Duodenal mucosa (tissue), 2 donors: Measurements from ENCODE around the gene FAM3B.

Experiments used
- H3K27ac ChIP-seq: one replicate; pipeline ENCODE4 v1.7.0; 2013; ENCODE audit warnings: low read depth, low read length
- H3K27me3 ChIP-seq, 2 donors: one replicate each; pipeline ENCODE4 v1.7.0; 2013; ENCODE audit warnings: low read length in 2 of 2, control low read depth in 1 of 2; ENCODE audit not compliant: insufficient read depth in 2 of 2, control insufficient read depth in 1 of 2
- H3K36me3 ChIP-seq, 2 donors: one replicate each; pipeline ENCODE4 v1.7.0; 2013; ENCODE audit warnings: low read length in 2 of 2, control low read depth in 1 of 2; ENCODE audit not compliant: insufficient read depth in 2 of 2, control insufficient read depth in 1 of 2
- H3K4me1 ChIP-seq, 2 donors: one replicate each; pipeline ENCODE4 v1.7.0; 2013; ENCODE audit warnings: low read length in 2 of 2, control low read depth in 1 of 2; ENCODE audit not compliant: insufficient read depth in 2 of 2, control insufficient read depth in 1 of 2
- H3K4me3 ChIP-seq, 2 donors: one replicate each; pipeline ENCODE4 v1.7.0; 2013; ENCODE audit warnings: low read length in 2 of 2, low read depth in 1 of 2
- H3K9ac ChIP-seq, 2 donors: one replicate each; pipeline ENCODE4 v1.7.0; 2013; ENCODE audit warnings: low read length in 2 of 2, low read depth in 1 of 2
- H3K9me3 ChIP-seq, 2 donors: one replicate each; pipeline ENCODE4 v1.7.0; 2013; ENCODE audit warnings: low read length in 2 of 2, control low read depth in 1 of 2; ENCODE audit not compliant: control insufficient read depth in 1 of 2

The FAM3B gene

GRCh38 chr21:41406340-41406739 lies 89.7 kb downstream of the FAM3B start:
- H3K4me3 ChIP-seq, result no peak overlapping the region
- no peaks in the 10 kb centered on the region for H3K27me3 ChIP-seq
- H3K4me1 ChIP-seq, result peaks cover 0 to 5% of the 10 kb centered on the region in 2 donors
- H3K27ac ChIP-seq, result no peak overlapping the region
- H3K36me3 ChIP-seq, result peaks cover 10 to 54% of the 10 kb centered on the region in 2 donors
- no peak overlapping the region for H3K9ac ChIP-seq
- H3K9me3 ChIP-seq, result no peaks in the 10 kb centered on the region
